A673 (cell line): ENCODE data around the gene ATG9A. TPM values are rescaled to one million over a fixed set of nuclear protein-coding genes. Genes with fewer than 3 reads are reported as not detected.

Experiments used
- BruUV-seq: library from RNA; stranded (reverse); fragments of 400-500 nt; replicated peaks from 2 replicates; lab custom pipeline; 2021; lab: Mats Ljungman, UMichigan
- CTCF ChIA-PET: fragments of 300-600 bp; sonication (Branson Sonifier 250); formaldehyde crosslinking; loops from one replicate; lab custom pipeline; 2022; ENCODE audit warnings: antibody characterized with exemption; lab: Charles Lee
- POLR2A ChIA-PET: fragments of 300-600 bp; sonication (Branson Sonifier 250); formaldehyde crosslinking; loops from one replicate; lab custom pipeline; 2022; ENCODE audit warnings: antibody characterized with exemption; ENCODE audit not compliant: low non-redundant PET; lab: Charles Lee
- DNase-seq: peaks from one replicate; pipeline ENCODE4 v3.0.0-alpha.2; 2015; ENCODE audit warnings: low spot score
- H3K27ac ChIP-seq: fragments of 200-600 bp; sonication (generic); 2 replicates; pipeline ENCODE4 v1.5.1; 2016; ENCODE audit warnings: mixed run types, low read depth, mild to moderate bottlenecking, mixed read lengths, antibody characterized with exemption, low read length; ENCODE audit not compliant: poor library complexity, severe bottlenecking
- H3K27me3 ChIP-seq: fragments of 200-600 bp; sonication (generic); replicated peaks from 2 replicates; pipeline ENCODE4 v1.6.1; 2017; ENCODE audit warnings: mixed run types, low read depth, mild to moderate bottlenecking, mixed read lengths, antibody characterized with exemption, low read length; ENCODE audit not compliant: insufficient read depth, poor library complexity
- H3K36me3 ChIP-seq: fragments of 200-600 bp; sonication (generic); 2 replicates; pipeline ENCODE4 v1.6.1; 2016; ENCODE audit warnings: mixed run types, mild to moderate bottlenecking, mixed read lengths, antibody characterized with exemption, low read length; ENCODE audit not compliant: insufficient read depth, poor library complexity, severe bottlenecking
- H3K4me1 ChIP-seq: fragments of 200-600 bp; sonication (generic); 2 replicates; pipeline ENCODE4 v1.6.1; 2017; ENCODE audit warnings: mixed run types, mild to moderate bottlenecking, mixed read lengths, antibody characterized with exemption, low read length; ENCODE audit not compliant: insufficient read depth, poor library complexity, severe bottlenecking
- H3K4me3 ChIP-seq: fragments of 200-600 bp; sonication (generic); 2 replicates; pipeline ENCODE4 v1.5.1; 2016; ENCODE audit warnings: low read depth, mixed run types, mild to moderate bottlenecking, mixed read lengths, low read length; ENCODE audit not compliant: poor library complexity, severe bottlenecking
- H3K9me3 ChIP-seq: fragments of 200-600 bp; sonication (generic); 2 replicates; pipeline ENCODE4 v1.6.1; 2016; ENCODE audit warnings: mixed run types, low read depth, mild to moderate bottlenecking, mixed read lengths, antibody characterized with exemption, low read length; ENCODE audit not compliant: poor library complexity, severe bottlenecking
- CTCF ChIP-seq: fragments of 300-800, 200-600 bp; sonication (generic); conservative IDR thresholded peaks from 2 replicates; pipeline ENCODE4 v1.5.1; 2017; ENCODE audit warnings: low read depth, mild to moderate bottlenecking, antibody characterized with exemption, low read length, moderate library complexity, mixed read lengths
- EZH2 ChIP-seq: fragments of 200-600 bp; sonication (generic); IDR thresholded peaks from 2 replicates; pipeline ENCODE4 v1.6.1; 2017; ENCODE audit warnings: borderline replicate concordance, low read depth, mild to moderate bottlenecking, mixed read lengths, antibody characterized with exemption, low read length; ENCODE audit not compliant: poor library complexity, severe bottlenecking
- intact Hi-C: fragments of 100-400 bp; cut with micrococcal nuclease; formaldehyde crosslinking; loops from one replicate; pipeline ENCODE4 v1.10.0; 2022; ENCODE audit not compliant: unreplicated experiment
- total RNA-seq: library from RNA; stranded (reverse); gene quantifications from 2 replicates; pipeline ENCODE4 v1.2.3, GENCODE V29; 2021

The ATG9A gene
- total RNA-seq, 1 experiment from 2014 or later = 50.0 TPM

GRCh38 chr2:219250049-219250781 is 20.8 kb upstream of the ATG9A start:
- TF ChIP-seq EZH2 (no peak), CTCF (no peak)
- CTCF ChIA-PET = interaction anchor here (0.9 to 1.0 kb wide), 2 partner anchors 27 to 45 kb away, joined by 3 read pairs; no protein-coding TSS in a partner anchor
- H3K9me3 ChIP-seq = no peaks in the 10 kb centered on the region
- intact Hi-C loops = no loop called here
- H3K27me3 ChIP-seq = peaks cover 12% of the 10 kb centered on the region
- no peak for DNase-seq
- H3K27ac ChIP-seq = peak overlapping the region; percentile 87
- H3K36me3 ChIP-seq = peaks cover 10% of the 10 kb centered on the region
- peaks cover 43% of the 10 kb centered on the region for H3K4me1 ChIP-seq
- BruUV-seq = no TSS peak
- H3K4me3 ChIP-seq = no peak overlapping the region
- POLR2A ChIA-PET = no interaction called here

- Histone ChIP-seq H3K4me3 (no peak overlapping the region), H3K27ac (peak overlapping the region; percentile 87), H3K27me3 (peaks cover 4% of the 10 kb centered on the region), H3K4me1 (peaks cover 43% of the 10 kb centered on the region), H3K36me3 (peaks cover 10% of the 10 kb centered on the region), H3K9me3 (no peaks in the 10 kb centered on the region)
- DNase-seq = peak; percentile 93
- TF ChIP-seq EZH2 (no peak), CTCF (no peak)
- no TSS peak for BruUV-seq
- ChIA-PET CTCF (interaction anchor here (0.9 to 1.0 kb wide), 2 partner anchors 28 to 46 kb away, joined by 3 read pairs; no protein-coding TSS in a partner anchor), POLR2A (no interaction called here)
- intact Hi-C loops = no loop called here
Observed at GRCh38 chr2:219249203-219249980, 20.0 kb upstream of the ATG9A start.

GRCh38 chr2:219248845-219249202 is 19.4 kb upstream of the ATG9A start:
- H3K27me3 ChIP-seq = no peaks in the 10 kb centered on the region
- ChIA-PET POLR2A (no interaction called here), CTCF (no interaction called here)
- H3K36me3 ChIP-seq = peaks cover 10% of the 10 kb centered on the region
- no TSS peak for BruUV-seq
- no peaks in the 10 kb centered on the region for H3K9me3 ChIP-seq
- TF ChIP-seq EZH2 (no peak), CTCF (no peak)
- peak overlapping the region; percentile 87 for H3K27ac ChIP-seq
- DNase-seq = no peak
- no peak overlapping the region for H3K4me3 ChIP-seq
- intact Hi-C loops = no loop called here
- H3K4me1 ChIP-seq = peaks cover 43% of the 10 kb centered on the region
